Activated CD8-positive, alpha-beta memory T cell treated with anti-CD3 and anti-CD28 coated beads, Interleukin-2, amount 50 U/mL, for 48 hours (primary cell): ENCODE measurements around the gene ATAT1.
"Not testable (repeated sequence)": the region's sequence is repeated elsewhere in the genome, so short reads cannot be mapped to it uniquely, and the experiment has no call there.

Experiments
- DNase-seq: peaks from one replicate; pipeline ENCODE4 v3.0.0-alpha.2; 2020

The ATAT1 gene

GRCh38 chr6:30651143-30651542 is 24.5 kb downstream of the ATAT1 start:
- no peak for DNase-seq

DNA sequence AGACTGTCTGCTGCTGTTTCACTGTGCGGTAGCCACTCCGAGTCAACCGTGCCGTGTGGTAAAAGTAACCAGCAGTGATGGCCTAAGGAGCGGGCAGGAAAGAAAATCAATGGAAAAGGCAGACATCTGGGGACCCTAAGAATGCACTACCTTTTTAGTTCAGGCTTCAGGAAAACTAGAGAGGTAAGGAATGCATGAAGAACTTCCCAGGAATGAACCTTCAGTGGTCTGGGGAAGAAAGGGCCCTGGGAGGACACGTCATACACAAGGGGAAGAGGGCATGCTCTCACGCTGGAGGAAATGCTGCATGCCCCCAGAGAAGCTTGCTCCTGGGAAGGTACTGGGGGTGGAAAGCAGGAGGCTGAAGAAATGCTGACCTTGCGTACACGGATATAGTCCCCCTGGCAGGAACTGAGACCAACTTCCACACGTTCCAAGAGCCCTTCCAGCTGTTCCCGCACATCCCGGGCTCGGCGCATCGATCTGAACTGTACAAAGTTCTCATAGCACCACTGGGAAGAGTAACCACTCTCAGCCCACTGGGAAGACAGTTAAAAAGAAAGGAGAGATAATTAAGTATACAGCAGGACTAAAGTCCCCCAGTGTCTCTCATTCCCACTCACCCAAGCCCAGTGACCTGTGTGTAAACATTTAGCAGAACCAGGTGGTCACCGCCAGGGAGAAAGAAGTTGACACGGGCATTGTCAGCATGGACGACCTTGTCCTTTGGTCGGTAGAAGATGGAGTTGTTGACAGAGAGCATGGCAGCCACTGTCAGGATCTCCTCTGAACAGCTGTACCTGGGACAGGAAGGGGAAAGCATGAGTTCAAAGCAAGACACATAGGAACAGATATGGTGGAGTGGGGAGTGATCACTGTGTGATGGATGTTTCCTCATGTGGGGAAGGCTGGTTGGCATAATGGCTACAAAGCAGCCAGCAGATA is 28.4 kb downstream of the ATAT1 start:
- DNase-seq: no peak

GRCh38 chr6:30655743-30656094 is 29.0 kb downstream of the ATAT1 start:
- DNase-seq: no peak

DNA sequence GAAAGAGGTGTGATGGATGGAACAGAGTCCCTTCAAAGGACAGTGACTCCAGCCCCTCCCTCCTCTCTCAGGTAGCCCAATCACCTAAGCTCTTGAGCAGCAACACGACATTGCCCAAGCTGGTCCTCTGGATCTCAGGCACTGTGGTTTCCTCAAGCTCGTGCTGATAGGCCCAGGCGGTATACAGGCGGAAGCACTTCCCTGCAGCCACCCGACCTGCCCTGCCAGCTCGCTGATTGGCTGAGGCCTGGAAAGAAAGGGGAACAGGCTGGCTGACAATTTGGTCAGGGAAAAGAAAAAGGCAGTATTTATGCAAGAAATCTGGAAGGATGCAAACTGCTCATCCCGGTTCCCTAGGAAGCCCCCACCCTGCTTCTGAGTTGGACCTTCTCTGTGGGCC is 29.8 kb downstream of the ATAT1 start:
- no peak for DNase-seq

DNA sequence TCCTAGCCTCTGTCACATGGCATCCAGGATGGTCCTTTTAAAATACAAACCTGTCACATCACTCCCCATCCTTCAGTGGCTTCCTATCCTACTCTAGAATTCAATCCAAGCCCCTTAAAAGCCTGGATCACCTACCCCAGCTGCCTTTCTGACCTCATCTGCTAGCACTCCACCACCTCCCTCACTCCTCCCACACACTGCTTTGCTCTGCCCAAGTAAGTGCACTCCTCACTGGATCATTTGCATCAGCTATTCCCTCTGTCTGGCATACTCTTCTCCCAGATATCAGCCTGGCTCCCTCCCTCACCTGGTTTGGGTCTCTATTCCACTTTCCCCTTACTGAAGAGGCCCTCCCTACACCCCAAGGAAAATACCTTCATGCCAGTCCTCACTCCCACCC is 30.8 kb downstream of the ATAT1 start:
- DNase-seq: no peak

- DNase-seq: not testable (repeated sequence)
Measured at GRCh38 chr6:30657922-30658321, 31.2 kb downstream of the ATAT1 start.

GRCh38 chr6:30664994-30665767 is 38.5 kb downstream of the ATAT1 start:
- no peak for DNase-seq

GRCh38 chr6:30666300-30666699 is 39.6 kb downstream of the ATAT1 start:
- DNase-seq: not testable (repeated sequence)

DNA sequence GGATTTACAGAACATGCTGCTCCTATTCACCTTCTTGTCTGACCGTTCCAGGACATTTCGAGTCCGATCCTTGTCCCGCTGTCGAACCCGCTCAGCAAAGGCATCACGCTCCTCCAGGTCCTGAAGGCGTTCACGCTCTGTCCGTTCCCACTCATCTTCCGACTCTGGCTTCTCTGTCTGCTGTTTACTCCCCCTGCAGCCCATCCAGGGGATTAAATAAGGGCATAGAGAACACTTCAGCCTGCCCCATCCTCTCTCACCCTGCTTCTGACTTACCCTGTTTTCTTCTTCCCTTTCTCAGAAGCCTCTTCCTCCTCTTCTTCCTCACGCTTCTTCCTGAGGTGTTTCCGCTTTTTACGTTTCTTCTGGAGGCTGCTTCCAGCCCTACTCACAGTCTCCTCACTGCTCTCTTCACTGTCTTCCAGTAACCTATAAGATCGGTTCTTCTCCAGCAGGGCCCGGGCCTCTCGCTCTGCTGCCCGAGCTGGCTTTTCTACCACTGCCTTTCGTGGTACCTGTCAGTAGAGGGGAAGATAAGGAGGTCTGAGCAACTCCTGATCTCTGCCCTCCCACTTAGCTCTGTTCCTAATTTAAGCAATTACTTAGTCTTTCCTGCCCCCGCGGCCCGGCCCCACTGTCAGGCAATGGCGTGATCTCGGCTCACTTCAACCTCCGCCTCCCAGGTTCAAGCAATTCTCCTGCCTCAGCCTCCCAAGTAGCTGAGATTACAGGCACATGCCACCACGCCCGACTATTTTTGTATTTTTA is 44.3 kb downstream of the ATAT1 start:
- no peak for DNase-seq

- DNase-seq: peak; percentile 91
Measured at GRCh38 chr6:30672445-30673253, 46.0 kb downstream of the ATAT1 start, which contains the start of gene DHX16. TSS of gene DHX16 (minus strand) at chr6:30673006. CDS start at chr6:30672841, 165 bp downstream.

GRCh38 chr6:30676660-30677285 is 50.1 kb downstream of the ATAT1 start:
- DNase-seq: no peak

DNA sequence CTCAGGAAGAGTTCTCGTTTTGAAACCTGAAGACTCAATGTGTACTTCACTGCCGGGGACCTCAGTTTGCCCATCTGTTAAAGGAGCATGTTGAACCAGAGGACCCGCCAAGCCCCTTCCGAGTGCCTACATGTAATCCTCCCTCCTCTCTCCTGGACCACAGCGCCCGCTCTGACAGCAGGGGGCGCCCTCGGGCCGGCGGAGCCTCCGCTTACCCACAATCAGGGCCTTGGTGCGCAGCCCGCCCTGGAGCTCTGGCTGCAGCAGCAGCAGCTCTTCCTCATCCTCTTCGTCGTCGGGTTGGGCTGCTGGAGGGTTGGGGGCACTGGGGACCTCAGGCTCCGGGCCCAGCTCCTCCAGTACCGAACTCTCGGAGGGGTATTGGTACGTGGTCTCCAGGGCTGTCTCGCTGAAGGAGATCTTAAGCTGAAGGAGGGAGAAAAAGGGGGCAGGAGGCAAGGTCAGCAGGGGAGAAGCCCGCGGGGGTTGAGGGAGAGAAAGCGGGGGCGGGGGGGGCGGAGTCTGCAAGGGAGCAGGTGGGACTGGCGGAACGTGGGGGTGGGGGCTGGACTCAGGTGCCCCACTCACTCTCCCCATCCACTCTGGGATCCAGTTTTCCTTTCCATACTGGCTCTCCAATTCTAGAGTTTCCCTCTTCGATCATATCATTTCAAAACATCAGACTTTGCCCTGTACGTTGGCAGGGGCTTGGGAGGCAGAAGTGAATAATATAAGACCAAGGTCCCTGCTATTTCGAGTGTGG is 52.5 kb downstream of the ATAT1 start:
- peak; percentile 99 for DNase-seq

DNA sequence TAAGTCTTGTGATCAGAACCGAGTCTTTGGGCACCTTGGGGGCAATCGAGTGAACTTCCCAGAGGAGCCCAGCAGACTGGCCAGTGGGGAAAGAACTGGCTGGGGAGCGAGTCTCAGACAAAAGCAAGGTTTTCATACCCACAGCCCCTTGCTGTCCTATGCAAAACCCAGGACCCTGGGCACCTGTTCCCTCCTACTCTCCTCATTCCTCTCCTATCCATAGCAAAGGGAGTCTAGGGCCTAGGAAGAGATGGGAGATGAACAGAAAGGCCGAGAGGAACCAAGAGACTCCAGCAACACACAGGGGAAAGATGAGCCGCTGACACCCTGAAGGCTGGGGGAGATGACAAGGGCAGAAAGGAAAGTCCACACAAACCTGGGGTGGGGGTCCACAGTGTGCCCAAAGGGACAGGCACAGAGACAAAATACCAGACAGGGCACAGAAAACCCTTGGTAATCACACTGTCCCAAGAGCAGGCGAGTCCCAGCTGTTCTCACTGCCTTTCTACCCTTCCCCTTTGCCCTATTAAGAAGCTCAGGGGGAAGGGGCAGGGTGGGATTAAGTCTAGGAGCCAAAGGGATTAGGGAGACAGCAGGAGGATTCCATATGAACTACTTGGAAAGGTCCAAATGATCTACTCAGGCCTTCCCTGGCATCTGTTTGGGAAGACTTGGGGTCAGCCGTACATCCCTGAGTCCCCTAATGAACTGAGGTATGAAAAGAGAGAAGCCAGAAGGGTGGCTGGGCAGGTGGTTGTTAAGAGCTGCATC is 53.3 kb downstream of the ATAT1 start:
- DNase-seq: no peak

GRCh38 chr6:30681766-30682142 is 55.1 kb downstream of the ATAT1 start:
- no peak for DNase-seq

DNA sequence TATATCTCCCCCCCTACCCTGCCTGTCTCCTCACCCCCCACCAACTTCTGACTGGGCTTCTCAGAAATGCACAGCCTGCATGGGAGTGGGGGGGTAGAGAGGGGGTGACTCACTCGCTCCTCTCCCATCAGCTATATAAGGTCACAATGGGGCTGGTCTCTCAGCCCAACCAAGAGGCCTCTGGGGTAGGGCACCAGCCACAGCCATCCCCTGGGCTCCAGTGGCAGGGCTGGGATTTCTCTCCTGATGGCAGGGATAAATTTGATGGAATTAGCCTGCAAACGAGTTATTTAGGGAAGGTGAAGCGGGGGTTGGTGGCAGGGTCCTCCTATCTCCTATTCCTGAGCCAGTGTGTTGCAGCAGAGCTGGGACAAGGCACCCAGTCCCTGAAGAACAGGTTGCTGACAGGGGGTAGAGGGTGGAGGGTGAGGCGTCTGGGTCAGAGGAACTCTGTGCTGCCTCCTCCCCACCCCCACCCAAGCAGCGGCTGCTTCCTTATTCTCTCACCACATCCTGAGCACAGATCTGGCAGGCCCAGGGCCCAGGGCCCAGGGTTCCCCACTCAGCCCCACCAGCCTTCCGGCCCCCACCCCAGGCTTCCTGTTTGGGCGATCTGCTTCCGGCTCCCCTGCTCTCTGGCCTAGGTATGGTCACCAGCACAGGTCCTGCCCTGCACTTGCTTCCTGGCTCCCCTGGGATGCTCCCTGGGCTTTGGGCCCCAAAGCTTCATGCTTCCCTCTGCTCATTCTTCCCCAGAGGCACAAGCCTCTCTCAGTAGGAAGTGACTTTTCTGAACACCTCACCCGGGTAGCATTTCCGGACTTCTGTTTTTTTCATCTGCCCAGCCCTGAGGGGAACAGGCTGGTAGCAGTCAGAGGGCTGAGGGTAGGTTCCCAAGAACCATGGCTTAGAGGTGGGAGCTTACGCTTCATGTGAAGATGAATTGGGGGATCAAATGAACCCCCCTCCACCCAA is 55.8 kb downstream of the ATAT1 start:
- DNase-seq: peak; percentile 90

GRCh38 chr6:30683183-30683979 is 56.7 kb downstream of the ATAT1 start:
- DNase-seq: no peak

DNA sequence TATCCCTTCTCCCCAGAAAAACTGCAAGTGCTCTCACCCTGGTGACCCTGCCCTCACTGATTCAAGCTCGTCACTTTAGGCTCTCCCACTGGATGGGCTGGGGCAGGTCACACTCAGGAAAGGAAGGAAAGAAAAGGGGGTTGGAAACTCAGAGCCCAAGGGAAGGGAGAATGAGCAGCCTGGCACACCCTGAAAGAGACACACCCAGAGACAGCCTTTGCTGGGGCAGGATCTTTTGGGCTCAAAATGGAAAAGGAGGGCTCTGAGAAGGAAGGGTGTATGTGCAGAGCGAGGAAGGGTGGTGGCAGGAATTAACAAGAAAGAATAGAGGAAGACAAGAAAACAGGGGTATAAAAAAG is 57.3 kb downstream of the ATAT1 start:
- DNase-seq: no peak
